Superior temporal gyrus (tissue), 1 donor: ENCODE measurements around the gene UBXN2A.

Source experiments
- DNase-seq: peaks from one replicate; pipeline ENCODE4 v3.0.0-alpha.2; 2016; ENCODE audit errors: extremely low spot score

Gene UBXN2A

GRCh38 chr2:24045511-24046508 is 105.5 kb downstream of the UBXN2A start:
- DNase-seq, result no peak

- DNase-seq, result no peak
Observed at GRCh38 chr2:24046599-24046929, 106.3 kb downstream of the UBXN2A start.

GRCh38 chr2:24046930-24047702 is 106.9 kb downstream of the UBXN2A start, which contains the start of gene WDCP:
WDCP (minus strand) TSS chr2:24047391; CDS start chr2:24039494, 7,897 bp downstream.
- DNase-seq, result peak; percentile 99

- no peak for DNase-seq
Observed at GRCh38 chr2:24047703-24048033, 107.4 kb downstream of the UBXN2A start.

DNA sequence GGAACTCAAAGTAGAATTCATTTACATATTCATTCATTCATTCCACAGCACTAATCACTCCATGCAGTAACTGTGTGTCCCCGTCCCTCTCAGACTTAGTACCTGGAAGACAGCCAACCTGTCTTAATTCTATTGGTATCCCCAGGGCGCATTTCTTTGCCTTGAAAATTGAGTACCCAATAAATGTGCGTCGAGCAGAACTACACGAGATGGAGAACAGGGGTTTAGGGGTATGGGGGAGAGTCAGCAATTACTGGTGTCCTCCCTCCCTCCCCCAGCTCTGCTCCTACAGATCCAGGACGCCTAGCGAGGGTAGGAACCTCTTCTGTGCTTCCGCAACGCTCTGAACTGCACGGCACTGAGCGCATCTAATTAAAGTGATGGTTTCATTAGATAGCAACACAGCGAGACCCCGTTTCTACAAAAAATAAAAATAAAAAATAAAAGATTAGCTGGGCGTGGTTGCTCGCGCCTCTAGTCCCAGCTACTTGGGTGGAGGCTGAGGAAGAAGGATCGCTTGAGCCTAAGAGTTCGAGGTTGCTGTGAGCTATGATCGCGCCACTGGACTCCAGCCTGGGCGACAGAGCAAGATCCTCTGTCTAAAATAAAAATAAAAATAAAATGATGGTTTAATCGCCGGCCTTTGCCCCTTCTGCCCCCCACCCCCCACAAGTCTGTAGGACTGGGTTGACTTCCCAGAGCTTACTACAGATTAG is 108.7 kb downstream of the UBXN2A start:
- no peak for DNase-seq

DNA sequence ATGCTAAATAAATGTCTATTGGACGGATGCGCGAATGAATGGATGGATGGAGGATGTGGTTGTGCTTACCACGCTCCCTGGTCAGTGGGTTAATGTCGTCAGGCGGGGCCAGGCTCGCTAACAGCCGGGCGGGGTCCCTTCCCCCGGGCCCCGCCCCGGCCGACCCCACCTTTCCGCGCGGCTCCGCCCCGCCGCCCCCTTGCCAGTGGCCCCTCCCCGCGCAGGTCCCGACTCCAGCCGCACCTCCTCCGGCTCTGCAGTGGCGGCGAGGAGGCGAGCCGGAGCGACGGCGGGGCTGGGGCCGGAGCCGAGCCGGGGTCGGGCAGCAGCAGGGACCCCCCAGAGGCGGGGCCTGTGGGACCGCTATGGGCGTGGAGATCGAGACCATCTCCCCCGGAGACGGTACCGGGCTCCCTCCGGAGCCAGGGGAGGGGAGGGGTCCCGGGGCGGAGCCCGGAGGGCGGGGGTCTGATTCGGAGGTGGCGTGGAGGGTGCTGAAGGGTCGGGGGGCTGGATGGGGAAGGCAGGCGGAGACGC is 109.3 kb downstream of the UBXN2A start, which contains the start of gene FKBP1B:
Gene FKBP1B, plus strand, starts transcription at position 257 of the 537 bp plus-strand sequence. Its CDS starts 109 bp downstream, at position 366.
- no peak for DNase-seq

- no peak for DNase-seq
Observed at GRCh38 chr2:24050041-24050979, 110.0 kb downstream of the UBXN2A start.

- no peak for DNase-seq
Observed at GRCh38 chr2:24051833-24052232, 111.6 kb downstream of the UBXN2A start.

DNA sequence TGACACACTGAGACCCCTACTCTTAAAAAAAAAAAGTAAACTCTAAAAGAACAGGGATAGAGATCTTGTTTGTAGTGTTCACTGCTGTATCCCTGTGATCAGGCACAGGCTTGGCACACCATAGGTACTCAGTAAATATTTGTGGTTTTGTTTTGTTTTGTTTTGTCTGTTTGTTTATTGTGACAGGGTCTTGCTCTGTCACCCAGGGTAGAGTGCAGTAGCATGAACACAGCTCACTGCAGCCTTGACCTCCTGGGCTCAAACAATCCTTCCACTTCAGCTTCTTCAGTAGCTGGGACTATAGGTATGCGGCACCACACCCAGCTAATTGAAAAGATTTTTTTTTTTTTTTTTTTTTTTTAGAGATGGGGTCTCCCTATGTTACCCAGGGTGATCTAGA is 112.7 kb downstream of the UBXN2A start:
- DNase-seq, result no peak
